Measurements from ENCODE around the gene LYPD8.

LYPD8 gene

DNA sequence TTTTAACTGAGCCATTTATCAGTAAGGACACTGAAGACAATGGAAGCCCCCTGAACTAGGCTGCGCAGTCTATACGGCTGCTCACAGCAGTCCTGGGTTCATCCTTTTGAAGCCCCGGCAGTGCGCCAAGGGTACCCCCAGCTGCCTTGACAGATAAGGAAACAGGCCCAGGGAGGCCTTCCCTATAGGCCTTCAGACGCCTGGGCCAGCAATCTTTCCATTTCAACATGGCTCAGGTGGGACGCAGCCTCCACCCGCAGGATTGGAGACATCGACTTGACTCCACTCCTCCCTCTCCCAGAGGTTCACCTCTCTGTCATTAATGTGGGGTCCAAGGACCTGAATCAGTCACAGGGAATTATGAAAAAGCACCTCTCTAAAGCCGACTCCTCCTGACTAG, 2.8 kb upstream of the LYPD8 start:
- DNase-seq (ENCODE audit: low read depth in 1 of 2, low spot score in 1 of 2): no peak

DNA sequence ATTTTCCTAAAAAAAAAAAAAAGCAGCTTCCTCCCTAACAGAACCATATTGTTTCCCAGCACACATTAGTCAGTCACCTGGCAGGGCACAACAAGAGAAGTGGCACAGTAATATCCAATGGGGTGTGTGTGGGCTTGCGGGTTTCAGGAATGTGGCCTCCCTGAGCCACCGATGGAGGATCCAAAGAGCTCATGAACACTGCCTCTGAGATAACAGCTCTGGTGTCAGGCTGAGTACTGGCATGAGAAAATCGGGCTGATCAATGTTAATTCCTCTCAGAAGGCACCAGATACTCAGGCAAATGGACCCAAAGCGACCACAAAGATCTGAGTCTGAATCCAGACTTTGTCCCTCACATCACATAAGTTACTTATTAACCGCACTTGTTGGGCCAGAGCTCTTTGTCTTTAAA, 2.2 kb upstream of the LYPD8 start:
- no peak for DNase-seq (ENCODE audit: low read depth in 1 of 2, low spot score in 1 of 2)

GRCh38 chr1:248756636-248757035, 1.1 kb upstream of the LYPD8 start:
- no peak for DNase-seq (ENCODE audit: low read depth in 1 of 2, low spot score in 1 of 2)

DNA sequence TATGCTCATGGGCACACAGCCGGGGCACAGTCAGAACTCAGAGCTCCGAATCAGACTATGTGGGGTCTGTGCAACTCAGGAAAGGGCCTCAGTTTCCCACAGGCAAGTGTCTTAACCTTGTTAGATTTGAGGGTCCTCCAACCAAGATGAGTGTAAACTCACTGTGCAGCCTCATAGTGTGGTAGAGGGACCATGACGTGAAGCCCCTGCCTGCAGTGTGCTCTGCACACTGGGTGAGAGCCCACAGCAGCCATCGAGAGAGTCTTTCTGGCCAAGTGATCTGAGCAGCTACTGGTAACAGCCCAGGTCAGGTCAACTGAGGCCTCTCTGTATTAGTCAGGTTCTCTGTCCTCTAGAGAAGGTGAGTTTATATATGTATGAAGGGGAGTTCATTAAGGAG, 592 bp upstream of the LYPD8 start:
- DNase-seq (ENCODE audit: low read depth in 1 of 2, low spot score in 1 of 2): no peak

GRCh38 chr1:248753708-248754280, 1.8 kb downstream of the LYPD8 start:
- no peak for DNase-seq (ENCODE audit: low read depth in 1 of 2, low spot score in 1 of 2)

- DNase-seq (ENCODE audit: low read depth in 1 of 2, low spot score in 1 of 2): no peak
Observed at GRCh38 chr1:248753029-248753594, 2.4 kb downstream of the LYPD8 start.

DNA sequence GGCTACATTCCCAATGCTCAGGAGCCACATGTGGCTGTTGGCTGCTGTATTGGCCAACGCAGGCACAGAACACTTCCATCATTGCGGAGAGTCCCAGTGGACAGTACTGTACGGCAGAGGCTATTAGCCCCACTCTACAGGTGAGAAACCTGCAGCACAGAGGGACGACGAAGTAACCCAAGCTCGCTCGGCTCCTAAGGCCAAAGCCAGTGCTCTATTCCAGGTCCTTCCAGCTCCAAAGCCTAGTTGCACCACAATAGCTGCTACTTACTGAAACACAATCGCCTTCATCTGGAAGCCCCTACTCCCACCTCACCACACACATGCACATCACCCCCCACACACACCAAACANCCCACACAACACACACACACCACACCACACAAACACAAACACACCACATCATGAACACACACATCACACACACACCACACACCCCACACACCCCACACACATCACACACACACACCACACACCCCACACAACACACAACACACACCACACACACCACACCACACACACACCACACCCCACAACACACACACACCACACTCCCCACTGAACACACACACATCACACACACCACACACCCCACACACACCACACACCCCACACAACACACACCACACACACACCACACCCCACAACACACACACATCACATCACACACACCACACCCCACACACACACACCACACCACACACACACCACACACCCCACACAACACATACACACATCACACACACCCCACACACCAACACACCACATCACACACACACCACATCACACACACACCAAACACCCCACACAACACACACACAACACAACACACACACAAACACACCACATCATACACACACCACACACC, 3.2 kb downstream of the LYPD8 start:
- no peak for DNase-seq (ENCODE audit: low read depth in 1 of 2, low spot score in 1 of 2)

DNA sequence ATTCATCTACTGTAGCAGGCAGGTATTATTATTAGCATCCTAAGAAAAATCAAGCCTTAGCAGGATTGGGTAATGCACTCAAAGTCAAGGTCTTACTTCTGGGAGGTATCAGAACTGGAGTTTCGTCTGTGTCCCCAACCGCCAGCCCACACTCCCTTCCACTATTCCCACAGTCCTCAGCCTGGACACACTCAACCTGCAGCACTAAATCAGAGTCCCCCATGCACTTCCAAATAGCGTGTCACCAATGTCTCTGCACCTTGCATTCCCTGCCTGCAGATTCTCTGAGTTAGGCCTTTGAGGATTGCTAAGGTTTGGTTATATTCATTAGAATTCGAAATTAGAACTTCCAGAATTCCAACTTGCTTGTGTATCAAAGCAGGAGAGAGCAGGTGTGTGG, 3.9 kb downstream of the LYPD8 start:
- no peak for DNase-seq (ENCODE audit: low read depth in 1 of 2, low spot score in 1 of 2)

DNA sequence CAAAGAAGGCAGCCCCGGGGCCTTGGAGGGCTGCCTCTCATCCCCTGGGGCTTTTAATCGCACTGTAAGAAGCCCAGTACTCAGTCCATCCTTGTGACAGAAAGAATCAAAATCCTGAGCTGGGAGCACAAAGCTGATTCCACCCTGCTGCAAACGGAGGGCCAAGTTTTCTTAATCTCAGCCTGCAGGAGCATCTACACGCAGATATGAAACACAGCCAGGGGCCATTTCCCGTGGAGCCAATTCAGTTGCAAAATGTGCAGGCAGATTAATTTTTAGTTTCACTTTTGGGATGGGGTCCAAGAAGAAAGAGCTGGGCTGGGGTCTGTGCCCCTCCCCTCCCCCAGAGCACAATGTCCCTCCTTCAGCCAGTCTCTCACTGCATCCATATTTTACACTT, 4.4 kb downstream of the LYPD8 start:
- DNase-seq (ENCODE audit: low read depth in 1 of 2, low spot score in 1 of 2): no peak

GRCh38 chr1:248750496-248750895, 5.1 kb downstream of the LYPD8 start:
- DNase-seq (ENCODE audit: low read depth in 1 of 2, low spot score in 1 of 2): no peak

DNA sequence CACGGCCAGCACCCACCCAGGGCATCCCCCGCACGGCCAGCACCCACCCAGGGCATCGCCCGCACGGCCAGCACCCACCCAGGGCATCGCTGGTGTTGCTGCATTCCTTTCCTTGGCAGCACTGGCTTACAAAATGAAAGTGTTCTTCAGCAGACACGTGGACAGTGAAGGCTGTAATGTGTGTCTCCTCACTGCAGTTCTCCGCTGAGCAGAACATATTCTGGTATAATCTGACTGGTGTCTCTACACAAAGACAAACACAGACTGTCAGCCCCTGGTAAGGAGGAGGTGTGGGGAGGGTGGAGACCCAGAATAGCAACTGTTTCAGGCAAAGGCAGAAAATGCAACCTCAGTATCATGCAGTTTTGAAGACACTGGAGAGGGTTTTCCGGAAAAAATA, 7.3 kb downstream of the LYPD8 start:
- no peak for DNase-seq (ENCODE audit: low read depth in 1 of 2, low spot score in 1 of 2)

- DNase-seq (ENCODE audit: low read depth in 1 of 2, low spot score in 1 of 2): no peak
Observed at GRCh38 chr1:248740876-248741275, 14.7 kb downstream of the LYPD8 start.

- DNase-seq (ENCODE audit: low read depth in 1 of 2, low spot score in 1 of 2): no peak
Observed at GRCh38 chr1:248739572-248740205, 15.9 kb downstream of the LYPD8 start.

- no peak for DNase-seq (ENCODE audit: low read depth in 1 of 2, low spot score in 1 of 2)
Observed at GRCh38 chr1:248737457-248737856, 18.1 kb downstream of the LYPD8 start.

DNA sequence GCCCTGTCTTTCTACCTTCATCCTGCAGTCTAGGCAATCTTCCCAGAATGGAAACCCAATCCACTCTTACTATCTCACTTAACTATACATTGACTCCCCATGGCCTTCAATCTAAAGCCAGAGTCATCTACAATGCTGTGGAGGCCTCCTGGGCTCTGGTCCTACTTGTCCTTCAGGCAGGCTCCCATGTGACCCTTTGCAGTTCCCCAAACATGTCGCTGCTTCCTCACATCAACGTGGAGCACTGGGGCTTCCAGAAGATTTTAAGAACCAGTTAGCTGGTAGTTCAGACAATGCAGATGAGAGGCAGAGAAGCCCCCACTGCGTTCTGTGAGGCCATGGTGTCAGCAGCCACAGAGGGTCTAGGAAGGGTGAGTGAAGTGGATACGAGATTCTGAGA, 18.6 kb downstream of the LYPD8 start:
- DNase-seq (ENCODE audit: low read depth in 1 of 2, low spot score in 1 of 2): no peak

- DNase-seq (ENCODE audit: low read depth in 1 of 2, low spot score in 1 of 2): no peak
Observed at GRCh38 chr1:248733566-248733965, 22.0 kb downstream of the LYPD8 start.

DNA sequence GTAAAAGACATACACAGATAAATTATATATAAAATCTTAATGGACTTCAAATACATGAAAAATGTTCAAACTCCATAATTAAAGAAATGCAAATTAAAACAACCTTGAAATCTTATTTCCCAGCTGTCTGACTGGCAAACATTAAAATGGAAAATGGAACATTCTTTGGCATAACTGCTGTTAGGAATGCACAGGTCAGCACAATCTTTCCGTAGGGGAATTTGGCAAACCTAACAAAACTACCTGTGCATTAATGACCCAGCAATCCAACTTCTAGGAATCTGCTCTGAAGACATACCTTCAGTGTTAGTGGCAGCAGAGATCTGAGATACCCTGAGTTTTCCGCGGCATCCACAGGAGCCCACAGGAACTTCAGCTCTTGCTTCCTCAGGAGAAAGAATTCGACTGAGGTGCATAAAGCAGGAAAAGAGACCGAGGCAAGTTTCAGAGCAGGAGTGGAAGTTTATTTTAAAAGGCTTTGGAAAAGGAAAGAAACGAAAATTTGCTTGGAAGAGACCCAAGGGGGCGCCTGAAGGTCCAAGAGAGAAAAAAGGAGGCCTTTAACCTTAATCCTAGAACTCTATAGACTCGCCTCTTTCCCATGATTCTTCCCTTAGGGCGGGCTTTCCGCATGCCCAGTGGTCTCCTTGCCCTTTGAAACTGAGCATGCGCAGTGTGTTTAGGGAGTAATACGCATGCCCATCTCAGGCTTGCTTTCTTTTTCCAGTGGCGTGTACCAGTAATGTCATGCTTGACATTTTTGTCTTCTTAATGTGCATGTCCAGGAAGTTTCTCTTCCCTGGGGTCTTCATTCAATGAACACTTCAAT, 24.8 kb downstream of the LYPD8 start:
- DNase-seq (ENCODE audit: low read depth in 1 of 2, low spot score in 1 of 2): no peak

GRCh38 chr1:248714248-248714647, 41.3 kb downstream of the LYPD8 start:
- DNase-seq (ENCODE audit: low read depth in 1 of 2, low spot score in 1 of 2): no peak

GRCh38 chr1:248710305-248710900, 45.2 kb downstream of the LYPD8 start:
- no peak for DNase-seq (ENCODE audit: low read depth in 1 of 2, low spot score in 1 of 2)

GRCh38 chr1:248704606-248705005, 51.0 kb downstream of the LYPD8 start:
- no peak for DNase-seq (ENCODE audit: low read depth in 1 of 2, low spot score in 1 of 2)

- no peak for DNase-seq (ENCODE audit: low read depth in 1 of 2, low spot score in 1 of 2)
Observed at GRCh38 chr1:248703674-248704073, 51.9 kb downstream of the LYPD8 start.

Measured in activated CD4-positive, alpha-beta T cell treated with anti-CD3 and anti-CD28 coated beads, Interleukin-2, amount 50 U/mL, for 24 hours (primary cell).